Activated CD4-positive, alpha-beta T cell treated with anti-CD3 and anti-CD28 coated beads for 4 hours (primary cell): Measurements from ENCODE around the gene RLN2.

Experiments used
- DNase-seq, 2 donors: peaks; one replicate each; pipeline ENCODE4 v3.0.0-alpha.2; 2020

RLN2 gene

GRCh38 chr9:5265939-5266338 lies 38.6 kb downstream of the RLN2 start:
- no peak for DNase-seq

GRCh38 chr9:5264219-5264595 lies 40.3 kb downstream of the RLN2 start:
- DNase-seq, result no peak

GRCh38 chr9:5263351-5264218 lies 40.9 kb downstream of the RLN2 start:
- no peak for DNase-seq
